DMS153 (cell line): Measurements from ENCODE around the gene SNRNP48.

Experiments used
- DNase-seq: peaks from one replicate; lab custom pipeline; 2025; lab: John Stamatoyannopoulos, UW

Gene SNRNP48

GRCh38 chr6:7644417-7644816, 54.4 kb downstream of the SNRNP48 start:
- DNase-seq = no peak

- DNase-seq = no peak
Measured at GRCh38 chr6:7646394-7646793, 56.4 kb downstream of the SNRNP48 start.

GRCh38 chr6:7647504-7647903, 57.5 kb downstream of the SNRNP48 start:
- no peak for DNase-seq

- DNase-seq = no peak
Measured at GRCh38 chr6:7649037-7649810, 59.2 kb downstream of the SNRNP48 start.

GRCh38 chr6:7650878-7651277, 60.9 kb downstream of the SNRNP48 start:
- DNase-seq = no peak

- DNase-seq = no peak
Measured at GRCh38 chr6:7652957-7653356, 63.0 kb downstream of the SNRNP48 start.

- DNase-seq = no peak
Measured at GRCh38 chr6:7656355-7656754, 66.4 kb downstream of the SNRNP48 start.

- no peak for DNase-seq
Measured at GRCh38 chr6:7658543-7658942, 68.5 kb downstream of the SNRNP48 start.

- DNase-seq = no peak
Measured at GRCh38 chr6:7661364-7661763, 71.4 kb downstream of the SNRNP48 start.
